ENCODE results near the gene VPS51.

Gene VPS51

GRCh38 chr11:65063532-65063931, 32.5 kb upstream of the VPS51 start:
- H3K27ac ChIP-seq: no peak overlapping the region
- TF ChIP-seq CTCF (IDR thresholded peaks at IDR 0.05): no peak
- no peak overlapping the region for H3K4me3 ChIP-seq
- DNase-seq (ENCODE audit: low spot score): no peak

GRCh38 chr11:65064847-65065240, 31.2 kb upstream of the VPS51 start:
- DNase-seq (ENCODE audit: low spot score): no peak
- Histone ChIP-seq H3K4me3 (no peak overlapping the region), H3K27ac (no peak overlapping the region)
- no peak for TF ChIP-seq CTCF (IDR thresholded peaks at IDR 0.05)

GRCh38 chr11:65065851-65066250, 30.2 kb upstream of the VPS51 start:
- no peak for DNase-seq (ENCODE audit: low spot score)
- H3K4me3 ChIP-seq: no peak overlapping the region
- no peak for TF ChIP-seq CTCF (IDR thresholded peaks at IDR 0.05)
- H3K27ac ChIP-seq: no peak overlapping the region

- Histone ChIP-seq H3K27ac (no peak overlapping the region), H3K4me3 (no peak overlapping the region)
- DNase-seq (ENCODE audit: low spot score): no peak
- no peak for TF ChIP-seq CTCF (IDR thresholded peaks at IDR 0.05)
Measured at GRCh38 chr11:65066315-65066714, 29.7 kb upstream of the VPS51 start.

GRCh38 chr11:65066805-65067291, 29.2 kb upstream of the VPS51 start:
- no peak overlapping the region for H3K27ac ChIP-seq
- no peak for DNase-seq (ENCODE audit: low spot score)
- TF ChIP-seq CTCF (IDR thresholded peaks at IDR 0.05): no peak
- no peak overlapping the region for H3K4me3 ChIP-seq

GRCh38 chr11:65067446-65067845, 28.6 kb upstream of the VPS51 start:
- TF ChIP-seq CTCF (IDR thresholded peaks at IDR 0.05): no peak
- DNase-seq (ENCODE audit: low spot score): no peak

GRCh38 chr11:65069217-65069616, 26.8 kb upstream of the VPS51 start:
- H3K27ac ChIP-seq: no peak overlapping the region
- DNase-seq (ENCODE audit: low spot score): no peak
- TF ChIP-seq CTCF (IDR thresholded peaks at IDR 0.05): no peak
- no peak overlapping the region for H3K4me3 ChIP-seq

More at GRCh38 chr11:65067446-65067845, 28.6 kb upstream of the VPS51 start:
- Histone ChIP-seq H3K27ac (no peak overlapping the region), H3K4me3 (no peak overlapping the region)
